ENCODE measurements around the gene KLF5.

The KLF5 gene

GRCh38 chr13:73060251-73061160 lies 1.7 kb downstream of the KLF5 start:
- peak; percentile 71 for FAIRE-seq

GRCh38 chr13:73061473-73061872 lies 2.7 kb downstream of the KLF5 start:
- no peak for FAIRE-seq

GRCh38 chr13:73061876-73062275 lies 3.1 kb downstream of the KLF5 start:
- no peak for FAIRE-seq

- no peak for FAIRE-seq
Observed at GRCh38 chr13:73062468-73062867, 3.7 kb downstream of the KLF5 start.

GRCh38 chr13:73063166-73063565 lies 4.4 kb downstream of the KLF5 start:
- no peak for FAIRE-seq

- no peak for FAIRE-seq
Observed at GRCh38 chr13:73065036-73065435, 6.2 kb downstream of the KLF5 start.

GRCh38 chr13:73065665-73066340 lies 7.0 kb downstream of the KLF5 start:
- no peak for FAIRE-seq

GRCh38 chr13:73069206-73069805 lies 10.5 kb downstream of the KLF5 start:
- no peak for FAIRE-seq

- no peak for FAIRE-seq
Observed at GRCh38 chr13:73070451-73071098, 11.8 kb downstream of the KLF5 start.

GRCh38 chr13:73072239-73072900 lies 13.6 kb downstream of the KLF5 start:
- FAIRE-seq: no peak

GRCh38 chr13:73073050-73073449 lies 14.2 kb downstream of the KLF5 start:
- FAIRE-seq: no peak

- FAIRE-seq: no peak
Observed at GRCh38 chr13:73074014-73074413, 15.2 kb downstream of the KLF5 start.

- no peak for FAIRE-seq
Observed at GRCh38 chr13:73074926-73075325, 16.1 kb downstream of the KLF5 start.

GRCh38 chr13:73075546-73075945 lies 16.7 kb downstream of the KLF5 start:
- FAIRE-seq: no peak

- no peak for FAIRE-seq
Observed at GRCh38 chr13:73075954-73076353, 17.1 kb downstream of the KLF5 start.

GRCh38 chr13:73077865-73078264 lies 19.1 kb downstream of the KLF5 start:
- no peak for FAIRE-seq

GRCh38 chr13:73079359-73079758 lies 20.6 kb downstream of the KLF5 start:
- no peak for FAIRE-seq

- FAIRE-seq: no peak
Observed at GRCh38 chr13:73081256-73081915, 22.6 kb downstream of the KLF5 start.

GRCh38 chr13:73082471-73082870 lies 23.7 kb downstream of the KLF5 start:
- no peak for FAIRE-seq

- no peak for FAIRE-seq
Observed at GRCh38 chr13:73082895-73083294, 24.1 kb downstream of the KLF5 start.

- no peak for FAIRE-seq
Observed at GRCh38 chr13:73088332-73088935, 29.6 kb downstream of the KLF5 start.

GRCh38 chr13:73089213-73089612 lies 30.4 kb downstream of the KLF5 start:
- no peak for FAIRE-seq

All from islet of Langerhans (tissue), 1 donor.